EH (cell line): ENCODE results near the gene RUNX3.

Experiments used
- DNase-seq: peaks from one replicate; pipeline ENCODE4 v3.0.0-alpha.2; 2015; ENCODE audit warnings: low read depth

The RUNX3 gene

GRCh38 chr1:24946861-24947658, 17.0 kb upstream of the RUNX3 start:
- DNase-seq: peak; percentile 65

DNA sequence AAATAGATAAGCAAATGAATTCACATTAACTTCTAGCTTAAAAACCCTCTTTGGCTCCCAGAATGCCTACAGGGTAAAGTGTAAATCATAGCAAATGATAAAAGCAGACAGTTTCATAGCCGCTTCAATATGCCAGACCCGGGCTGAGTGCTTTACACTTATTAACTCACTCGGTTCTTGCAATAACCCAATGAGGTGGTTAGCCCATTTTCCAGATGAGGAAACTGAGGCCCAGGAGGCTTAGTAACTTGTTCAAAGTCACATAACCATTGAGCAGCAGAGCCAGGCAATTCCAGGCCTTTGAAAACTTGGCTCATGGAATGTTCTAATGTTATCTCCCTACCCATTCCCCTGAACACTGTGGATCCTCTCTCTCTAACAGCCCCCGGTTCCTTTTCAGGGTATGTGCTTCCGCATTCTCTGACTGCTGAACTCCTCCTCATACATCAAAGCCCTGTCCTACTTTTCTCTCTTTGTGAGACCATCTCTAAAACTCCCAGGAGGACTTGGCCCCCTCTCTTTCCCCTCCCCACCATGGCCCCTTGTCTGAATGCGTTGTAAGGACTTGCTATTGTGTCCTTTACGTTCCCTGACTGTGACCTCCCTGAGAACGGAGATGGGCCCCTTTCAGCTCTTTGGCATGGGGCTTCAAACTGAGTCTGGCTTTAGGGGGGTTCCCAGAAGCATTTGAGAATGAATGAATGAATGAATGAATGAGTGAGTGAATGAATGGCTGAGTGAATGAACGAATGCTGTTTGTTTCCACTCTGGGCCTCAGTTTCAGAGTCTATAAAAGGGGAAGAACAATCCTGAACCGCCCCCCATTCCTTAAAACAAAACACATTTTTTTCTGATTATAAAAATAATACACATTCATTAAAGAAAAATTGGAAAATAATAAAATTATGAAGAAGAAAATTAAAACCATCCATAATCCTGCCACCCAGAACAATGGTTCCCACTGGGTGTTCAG, 15.6 kb upstream of the RUNX3 start:
- no peak for DNase-seq

GRCh38 chr1:24944318-24944717, 14.2 kb upstream of the RUNX3 start:
- no peak for DNase-seq

GRCh38 chr1:24942789-24943188, 12.7 kb upstream of the RUNX3 start:
- no peak for DNase-seq

DNA sequence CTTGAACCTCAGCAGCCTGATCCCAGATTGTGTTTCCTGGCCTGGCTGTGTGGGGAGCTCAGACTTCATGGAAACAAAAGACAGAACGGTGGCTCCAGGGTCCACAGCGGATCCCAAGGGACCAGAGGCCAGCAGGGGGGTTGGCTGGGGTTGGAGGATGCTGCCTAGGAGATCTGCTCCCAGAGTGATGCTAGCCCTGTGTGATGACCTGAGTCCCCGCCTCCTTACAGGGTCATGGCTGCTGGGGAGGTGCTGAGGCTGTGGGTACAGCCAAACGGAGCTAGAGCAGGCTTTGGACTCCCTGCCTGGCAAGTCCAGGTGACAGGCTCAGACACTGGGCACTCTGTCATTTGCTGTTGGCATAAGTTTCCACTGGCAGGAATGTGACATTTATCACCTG, 11.5 kb upstream of the RUNX3 start:
- DNase-seq: no peak

DNA sequence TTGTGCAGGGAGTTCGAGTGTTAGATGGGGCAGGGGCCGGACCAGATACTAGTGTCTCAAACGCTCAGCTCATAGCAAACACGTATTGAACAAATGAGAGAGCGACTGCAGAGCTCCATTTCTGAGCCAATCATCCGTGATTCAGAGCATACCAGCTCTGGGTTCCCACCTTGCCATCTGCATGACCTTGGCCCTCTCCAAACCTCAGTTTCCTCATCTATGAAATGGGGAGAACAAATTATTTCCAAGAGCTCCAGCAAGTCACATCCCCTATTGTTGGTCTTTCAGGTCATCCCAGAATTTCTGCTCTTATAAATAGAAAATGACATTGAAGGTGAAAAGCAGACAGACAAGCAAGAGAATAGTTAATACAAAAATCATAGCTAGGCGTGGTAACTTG, 10.2 kb upstream of the RUNX3 start:
- DNase-seq: no peak

- no peak for DNase-seq
Measured at GRCh38 chr1:24939675-24940193, 9.7 kb upstream of the RUNX3 start.

GRCh38 chr1:24939040-24939674, 9.1 kb upstream of the RUNX3 start:
- no peak for DNase-seq

DNA sequence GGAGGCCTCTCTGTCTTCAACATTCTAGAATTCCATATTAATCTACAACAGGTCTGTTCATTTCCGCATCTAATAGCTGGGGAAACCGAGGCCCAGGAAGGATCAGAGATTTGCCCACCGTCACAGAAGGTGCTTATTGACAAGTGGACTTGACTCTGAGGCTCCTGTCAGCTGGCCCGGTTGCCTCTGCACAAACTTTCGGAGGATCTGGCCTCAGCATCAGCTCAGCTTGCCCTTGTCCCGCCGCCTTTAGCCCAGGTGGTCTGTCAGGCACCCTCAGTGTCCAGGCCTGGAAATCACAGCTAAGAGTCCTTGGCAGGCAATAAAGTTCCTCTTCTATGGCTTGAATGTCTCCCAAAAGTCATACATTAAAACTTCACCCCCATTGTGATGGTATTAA, 8.2 kb upstream of the RUNX3 start:
- no peak for DNase-seq

GRCh38 chr1:24936684-24937083, 6.6 kb upstream of the RUNX3 start:
- no peak for DNase-seq

- DNase-seq: no peak
Measured at GRCh38 chr1:24935615-24936484, 5.8 kb upstream of the RUNX3 start.

- no peak for DNase-seq
Measured at GRCh38 chr1:24935196-24935526, 5.1 kb upstream of the RUNX3 start.

GRCh38 chr1:24934310-24935195, 4.5 kb upstream of the RUNX3 start:
- no peak for DNase-seq

DNA sequence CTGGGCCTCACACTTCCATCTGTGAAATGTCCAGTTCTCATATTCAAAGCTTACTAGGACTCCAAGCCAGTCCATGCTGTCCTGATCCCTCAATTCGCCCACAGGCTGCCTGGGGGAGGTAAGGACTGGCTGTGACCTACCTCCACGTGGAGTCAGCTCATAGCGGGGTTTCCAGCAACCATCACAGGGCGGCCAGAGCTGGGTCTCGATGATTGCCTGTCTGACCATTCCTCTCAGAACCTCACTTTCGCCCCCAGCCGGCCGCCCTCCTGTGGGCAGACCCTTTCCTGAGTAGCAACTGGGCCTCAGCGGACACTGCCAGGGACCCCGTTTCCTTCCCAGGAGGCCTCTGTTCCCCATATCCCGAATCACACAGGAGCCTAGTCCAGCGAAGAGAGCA, 3.4 kb upstream of the RUNX3 start:
- DNase-seq: no peak

GRCh38 chr1:24932725-24933294, 2.7 kb upstream of the RUNX3 start:
- no peak for DNase-seq

- DNase-seq: peak; percentile 30
Measured at GRCh38 chr1:24932284-24932683, 2.2 kb upstream of the RUNX3 start.

- no peak for DNase-seq
Measured at GRCh38 chr1:24931468-24932231, 1.6 kb upstream of the RUNX3 start.

- no peak for DNase-seq
Measured at GRCh38 chr1:24931146-24931467, 1.0 kb upstream of the RUNX3 start.
